Measurements from ENCODE around the gene BIRC7.

Gene BIRC7

GRCh38 chr20:63262836-63263235 is 27.1 kb downstream of the BIRC7 start:
- DNase-seq (ENCODE audit: low read depth in 4 of 4, low spot score in 1 of 4), result no peak

GRCh38 chr20:63264000-63264399 is 28.3 kb downstream of the BIRC7 start:
- no peak for DNase-seq (ENCODE audit: low read depth in 4 of 4, low spot score in 1 of 4)

- no peak for DNase-seq (ENCODE audit: low read depth in 4 of 4, low spot score in 1 of 4)
These were observed 28.8 kb downstream of the BIRC7 start for GRCh38 chr20:63264519-63264918.

- no peak for DNase-seq (ENCODE audit: low read depth in 4 of 4, low spot score in 1 of 4)
These were observed 30.3 kb downstream of the BIRC7 start for GRCh38 chr20:63265891-63266515.

DNA sequence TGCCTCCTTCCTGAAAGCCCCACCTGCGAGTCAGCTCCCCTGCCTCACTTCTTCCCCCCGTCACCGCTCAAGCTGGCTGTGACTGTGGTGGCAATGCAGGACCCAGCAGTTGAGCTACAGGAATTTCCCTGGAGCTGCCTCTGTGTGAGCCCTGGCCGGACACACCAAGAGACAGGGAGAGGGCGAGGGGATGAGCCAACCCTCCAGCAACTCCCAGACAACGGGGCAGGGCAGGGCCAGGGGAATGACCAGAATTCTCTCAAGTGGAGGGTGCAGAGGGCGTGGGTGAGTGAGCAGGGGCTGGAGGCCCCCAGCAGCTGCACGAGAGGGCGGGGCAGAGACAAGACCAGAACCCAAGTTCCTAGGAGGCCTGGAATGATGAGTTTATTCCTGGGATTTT is 32.0 kb downstream of the BIRC7 start:
- no peak for DNase-seq (ENCODE audit: low read depth in 4 of 4, low spot score in 1 of 4)

GRCh38 chr20:63268256-63268655 is 32.6 kb downstream of the BIRC7 start:
- no peak for DNase-seq (ENCODE audit: low read depth in 4 of 4, low spot score in 1 of 4)

- no peak for DNase-seq (ENCODE audit: low read depth in 4 of 4, low spot score in 1 of 4)
These were observed 33.1 kb downstream of the BIRC7 start for GRCh38 chr20:63268671-63269439.

GRCh38 chr20:63269724-63270123 is 34.0 kb downstream of the BIRC7 start:
- DNase-seq (ENCODE audit: low read depth in 4 of 4, low spot score in 1 of 4), result no peak

DNA sequence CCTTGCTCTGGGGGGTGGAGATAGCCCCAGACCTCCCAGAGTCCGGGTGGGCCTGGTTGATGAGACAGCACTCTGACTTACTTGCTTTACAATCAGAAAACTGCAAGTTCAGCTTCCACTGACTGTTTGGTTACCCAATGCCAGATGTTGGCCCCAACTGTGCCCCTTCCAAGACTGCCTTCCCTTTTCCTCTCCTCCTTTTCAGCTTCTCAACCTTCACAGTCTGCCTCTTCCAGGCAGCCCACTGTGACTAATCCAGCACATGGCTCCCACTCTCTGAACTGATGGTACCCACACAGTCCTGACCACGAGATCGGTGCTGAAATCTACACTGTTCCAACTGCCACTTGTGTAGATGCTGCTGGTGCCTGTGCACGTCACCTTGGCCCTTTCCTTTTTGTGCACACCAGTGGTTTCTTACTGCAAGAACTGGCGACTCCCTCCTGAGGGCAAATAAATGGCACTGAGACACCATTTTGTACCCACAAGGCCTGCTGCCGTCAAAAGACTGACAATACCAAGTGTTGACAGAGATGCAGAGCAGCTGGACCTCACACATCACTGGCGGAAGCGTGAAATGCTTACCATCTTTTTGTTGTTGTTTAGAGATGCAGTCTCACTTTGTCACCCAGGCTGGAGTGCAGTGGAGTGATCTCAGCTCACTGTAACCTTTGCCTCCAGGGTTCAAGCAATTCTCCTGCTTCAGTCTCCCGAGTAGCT is 35.1 kb downstream of the BIRC7 start:
- no peak for DNase-seq (ENCODE audit: low read depth in 4 of 4, low spot score in 1 of 4)

DNA sequence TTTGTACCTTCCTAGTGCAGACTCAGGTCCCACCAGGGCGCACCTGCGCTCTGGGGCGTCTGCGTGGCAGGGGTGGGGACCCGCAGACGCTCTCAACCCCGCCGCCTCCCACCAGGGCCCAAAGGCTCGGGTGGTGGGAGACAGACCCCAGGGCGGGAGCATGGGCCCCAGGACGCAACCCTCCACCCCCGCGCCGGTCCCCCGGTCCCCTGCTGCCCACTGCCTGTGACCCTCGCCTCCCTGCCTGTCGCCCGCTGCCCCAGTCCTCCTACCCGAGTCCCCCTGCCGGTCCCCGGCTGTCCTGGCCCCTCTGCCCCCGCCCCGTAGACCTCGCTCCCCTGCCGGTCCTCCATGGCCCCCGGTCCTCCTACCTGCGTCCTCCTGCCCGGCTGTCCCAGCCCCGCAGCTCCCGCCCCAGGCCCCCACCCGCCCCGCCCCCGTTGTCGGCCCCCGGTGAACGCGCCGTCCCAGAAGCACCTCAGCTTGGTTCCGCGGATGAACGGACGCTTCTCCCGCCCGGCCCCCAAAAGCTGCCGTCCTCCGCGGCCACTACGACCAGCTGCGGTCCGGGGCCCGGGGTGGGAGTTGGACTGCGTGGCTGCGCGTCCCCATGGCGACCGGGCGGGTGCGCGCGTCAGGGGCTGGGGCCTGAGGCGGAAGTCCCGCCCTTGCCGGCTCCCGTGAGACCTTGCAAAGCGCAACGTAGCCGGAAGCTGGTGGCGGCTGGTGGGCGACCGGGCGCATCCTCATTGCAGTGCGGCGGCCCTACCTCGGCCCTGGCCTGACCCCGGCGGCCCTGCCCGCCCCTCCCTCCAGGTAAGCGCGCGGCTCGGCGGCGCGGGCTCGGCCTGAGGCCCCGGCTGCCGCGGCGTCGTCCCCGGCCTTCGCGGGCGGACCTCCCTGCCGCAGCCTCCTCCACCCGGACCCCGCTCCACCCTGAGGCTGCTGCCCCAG is 36.7 kb downstream of the BIRC7 start, which contains the start of gene ARFGAP1:
Gene ARFGAP1 (plus strand): TSS at position 709 of the 954 bp plus-strand sequence. CDS start 2,768 bp downstream, outside the sequence.
- DNase-seq (ENCODE audit: low read depth in 4 of 4, low spot score in 1 of 4), result peak; percentile 79 to 87 (median 84)

DNA sequence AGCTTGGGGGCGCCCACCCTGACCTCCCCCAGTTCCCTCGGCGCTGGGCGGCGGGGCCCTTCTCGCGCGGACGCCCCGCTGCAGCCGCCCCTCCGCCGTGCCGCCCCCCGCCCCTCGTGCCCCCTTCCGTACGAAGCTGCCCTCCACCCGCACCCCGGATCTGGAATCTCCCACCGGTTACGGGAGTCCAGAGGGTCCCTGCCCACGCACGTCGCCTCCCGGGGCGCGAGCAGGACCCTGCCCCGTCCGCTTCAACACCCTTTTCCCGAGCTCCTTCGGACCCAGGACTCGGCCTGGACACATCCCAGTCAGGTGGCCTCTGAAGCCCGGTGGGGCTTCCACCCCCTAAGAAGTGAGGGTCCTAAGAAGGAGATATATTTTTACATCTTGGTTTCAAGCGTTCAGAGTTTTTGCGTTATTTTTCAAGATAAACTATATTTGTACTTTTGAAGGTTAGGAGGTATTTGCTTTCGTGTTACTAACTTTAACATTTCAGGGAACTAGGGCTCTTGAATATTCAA is 37.4 kb downstream of the BIRC7 start:
- DNase-seq (ENCODE audit: low read depth in 4 of 4, low spot score in 1 of 4), result no peak

DNA sequence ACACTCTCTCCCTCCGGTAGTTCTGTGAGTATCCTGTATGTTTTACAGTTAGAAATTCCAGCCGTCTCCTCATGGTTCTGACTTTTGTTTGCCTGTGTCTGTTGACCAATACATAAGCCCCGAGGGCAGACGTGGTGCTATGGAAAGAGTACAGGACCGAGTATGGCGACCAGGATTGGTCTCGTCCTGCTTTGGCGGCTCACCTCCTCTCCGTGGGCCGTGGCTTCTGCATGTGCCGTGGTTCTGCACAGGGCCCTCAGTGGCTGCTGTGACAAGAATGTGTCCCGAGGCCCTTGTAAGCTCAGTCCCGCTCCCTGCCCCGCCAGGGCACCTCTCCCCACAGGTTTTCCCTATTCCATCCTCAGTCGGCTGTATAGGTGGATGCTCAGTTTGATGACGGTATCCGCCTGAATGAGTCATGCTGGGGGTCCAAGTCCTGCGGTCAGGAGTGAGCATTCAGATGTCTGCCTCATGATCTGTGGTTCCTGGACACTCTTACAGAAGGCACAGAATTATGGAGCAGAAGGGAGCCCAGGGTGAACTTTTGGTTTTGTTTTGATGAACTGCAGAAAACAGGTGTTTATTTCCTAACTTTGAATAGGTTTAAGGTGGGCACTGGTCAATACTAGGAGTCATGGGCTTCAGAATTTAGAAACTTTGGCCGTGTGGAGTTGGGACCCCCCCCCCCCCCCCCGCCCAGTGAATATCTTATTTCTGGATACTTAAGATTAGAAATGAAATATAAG is 38.1 kb downstream of the BIRC7 start:
- no peak for DNase-seq (ENCODE audit: low read depth in 4 of 4, low spot score in 1 of 4)

GRCh38 chr20:63274381-63275228 is 38.9 kb downstream of the BIRC7 start:
- DNase-seq (ENCODE audit: low read depth in 4 of 4, low spot score in 1 of 4), result no peak

DNA sequence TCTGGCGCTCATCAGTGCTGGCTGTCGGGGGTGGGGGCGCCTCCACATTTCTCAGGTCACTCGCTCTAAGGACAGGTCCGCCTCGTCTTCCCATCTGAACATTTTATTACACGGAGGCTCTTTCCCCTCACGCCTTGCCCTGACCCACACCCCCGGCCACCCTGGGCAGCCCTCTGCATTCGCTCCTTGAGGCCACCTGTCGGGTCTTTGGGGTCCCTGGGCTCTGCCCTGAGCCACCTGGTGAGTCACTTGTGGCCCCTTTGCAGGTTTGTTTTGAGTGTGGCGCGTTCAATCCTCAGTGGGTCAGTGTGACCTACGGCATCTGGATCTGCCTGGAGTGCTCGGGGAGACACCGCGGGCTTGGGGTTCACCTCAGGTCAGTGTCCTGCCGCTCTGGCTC is 40.1 kb downstream of the BIRC7 start:
- no peak for DNase-seq (ENCODE audit: low read depth in 4 of 4, low spot score in 1 of 4)

DNA sequence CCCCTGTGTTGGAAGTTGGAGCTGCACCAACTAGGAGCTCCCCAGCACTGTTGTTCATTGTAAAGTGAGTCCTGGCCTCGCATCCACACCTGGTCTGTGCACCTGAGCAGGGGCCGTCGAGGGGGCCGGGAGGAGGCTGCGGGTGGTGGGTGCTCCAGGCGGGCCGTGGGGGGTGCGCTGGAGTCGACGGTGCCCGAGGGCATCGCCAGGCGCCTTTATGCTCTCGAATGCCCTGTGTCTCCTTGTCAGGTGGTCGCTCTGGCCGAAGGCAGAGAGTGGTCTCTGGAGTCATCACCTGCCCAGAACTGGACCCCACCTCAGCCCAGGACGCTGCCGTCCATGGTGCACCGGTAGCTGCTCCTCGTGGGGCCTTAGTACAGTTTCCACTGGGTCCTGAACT is 41.3 kb downstream of the BIRC7 start:
- no peak for DNase-seq (ENCODE audit: low read depth in 4 of 4, low spot score in 1 of 4)

DNA sequence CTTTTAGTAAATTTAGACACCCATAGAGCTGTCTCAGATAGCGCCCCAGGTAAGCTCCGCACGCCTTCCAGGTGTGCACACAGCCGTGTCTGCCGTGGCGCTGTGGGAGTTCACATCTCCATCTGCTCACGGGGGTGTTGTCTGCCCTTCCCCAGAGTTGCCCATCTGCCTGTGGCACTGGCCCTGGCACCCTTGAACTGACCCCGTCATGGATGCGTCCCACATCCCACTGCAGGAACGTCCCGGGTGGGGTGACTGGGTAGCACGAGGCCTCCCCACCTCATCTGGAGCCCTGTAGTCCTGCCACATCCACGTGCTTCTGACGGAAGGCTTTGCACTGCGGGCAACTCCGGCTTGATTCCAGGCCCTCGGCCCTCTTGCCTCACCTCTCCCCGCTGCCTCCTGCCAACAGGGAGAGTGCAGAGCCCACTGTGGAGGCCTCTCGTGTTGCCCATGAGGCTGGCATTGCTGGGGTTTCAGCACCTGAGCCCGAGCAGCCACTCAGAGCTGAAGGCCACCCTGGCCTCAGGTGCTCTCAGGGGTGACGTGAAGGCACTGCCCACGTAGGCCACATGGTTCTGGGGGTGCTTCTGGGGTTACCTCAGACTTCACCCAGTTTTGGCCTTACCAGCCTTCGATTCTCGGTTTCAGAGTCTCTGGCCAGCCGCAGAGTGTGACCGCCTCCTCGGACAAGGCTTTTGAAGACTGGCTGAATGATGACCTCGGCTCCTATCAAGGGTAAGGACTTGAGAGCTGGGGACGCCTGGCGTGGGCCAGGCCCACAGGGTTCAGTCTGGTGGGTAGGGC is 42.0 kb downstream of the BIRC7 start:
- DNase-seq (ENCODE audit: low read depth in 4 of 4, low spot score in 1 of 4), result no peak

DNA sequence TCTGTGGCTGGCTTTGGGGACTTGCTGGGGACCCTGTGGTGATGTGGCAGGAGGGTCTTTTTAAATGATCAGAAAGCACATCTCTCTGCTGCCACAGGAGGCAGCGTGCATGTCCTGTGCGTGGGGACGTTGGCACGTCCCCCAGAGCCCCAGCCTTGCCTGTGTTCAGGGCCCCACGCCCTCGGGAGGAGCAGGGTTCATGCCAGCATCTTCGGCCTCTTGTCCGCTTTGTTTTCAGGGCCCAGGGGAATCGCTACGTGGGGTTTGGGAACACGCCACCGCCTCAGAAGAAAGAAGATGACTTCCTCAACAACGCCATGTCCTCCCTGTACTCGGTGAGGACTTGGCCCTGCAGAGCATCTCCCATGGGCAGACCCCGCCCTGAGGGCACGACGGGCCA is 43.0 kb downstream of the BIRC7 start:
- no peak for DNase-seq (ENCODE audit: low read depth in 4 of 4, low spot score in 1 of 4)

DNA sequence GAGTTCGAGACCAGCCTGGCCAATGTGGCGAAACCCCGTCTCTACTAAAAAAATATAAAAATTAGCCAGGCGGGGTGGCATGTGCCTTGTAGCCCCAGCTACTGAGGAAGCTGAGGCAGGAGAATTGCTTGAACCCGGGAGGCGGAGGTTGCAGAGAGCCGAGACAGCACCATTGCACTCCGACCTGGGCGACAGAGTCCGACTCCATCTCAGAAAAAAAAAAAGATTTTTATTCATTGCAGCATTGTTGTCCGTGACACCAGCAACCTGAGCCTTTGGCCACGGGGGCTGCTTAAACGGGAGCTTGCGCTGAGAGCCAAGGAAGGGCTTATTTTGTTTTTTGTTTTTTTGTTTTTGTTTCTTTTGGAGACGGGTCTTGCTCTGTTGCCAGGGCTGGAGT is 44.2 kb downstream of the BIRC7 start:
- no peak for DNase-seq (ENCODE audit: low read depth in 4 of 4, low spot score in 1 of 4)
